Keratinocyte (primary cell): Measurements from ENCODE around the gene UVSSA. TPM values are rescaled to one million over a fixed set of nuclear protein-coding genes. Genes with fewer than 3 reads are reported as not detected.

Source experiments
- DNase-seq: peaks from one replicate; pipeline ENCODE4 v3.0.0-alpha.2; 2011; ENCODE audit warnings: low read depth, missing footprints, low spot score
- FAIRE-seq: peaks from 2 replicates; lab custom pipeline; 2011; peaks lifted over from hg19 to GRCh38; lab: Jason Lieb, UNC
- H2AFZ ChIP-seq: 2 replicates; pipeline ENCODE4 v1.6.0; 2012; ENCODE audit warnings: low read length, control low read depth, inconsistent platforms; ENCODE audit not compliant: control insufficient read depth
- H3K27ac ChIP-seq: 2 replicates; pipeline ENCODE4 v1.5.1; 2011; ENCODE audit warnings: low read length; ENCODE audit not compliant: control insufficient read depth, insufficient read depth
- H3K27me3 ChIP-seq: 3 replicates; pipeline ENCODE4 v1.6.0; 2011; ENCODE audit warnings: low read length; ENCODE audit not compliant: control insufficient read depth, insufficient read depth; ENCODE audit errors: extremely low read depth
- H3K36me3 ChIP-seq, 2 experiments: 2 replicates in 1 of 2; 3 replicates in 1 of 2; pipeline ENCODE4 v1.5.1; 2011; ENCODE audit warnings: low read length in 2 of 2, mild to moderate bottlenecking in 1 of 2; ENCODE audit not compliant: control insufficient read depth in 2 of 2, insufficient read depth in 2 of 2; ENCODE audit errors: extremely low read depth in 1 of 2
- H3K4me1 ChIP-seq: 3 replicates; pipeline ENCODE4 v1.5.1; 2011; ENCODE audit warnings: low read length; ENCODE audit not compliant: control insufficient read depth, insufficient read depth; ENCODE audit errors: extremely low read depth
- H3K4me2 ChIP-seq: 3 replicates; pipeline ENCODE4 v1.6.0; 2011; ENCODE audit warnings: low read depth, low read length; ENCODE audit not compliant: control insufficient read depth, insufficient read depth; ENCODE audit errors: extremely low read depth
- H3K4me3 ChIP-seq, 3 experiments: fragments of 200-600 bp in 1 of 3; sonication (generic) in 1 of 3; 2 replicates in 2 of 3; 3 replicates in 1 of 3; pipeline ENCODE4 v1.5.1; 2011 to 2016; ENCODE audit warnings: low read length in 3 of 3, mild to moderate bottlenecking in 3 of 3, control low read depth in 2 of 3, inconsistent platforms in 1 of 3, low read depth in 1 of 3, mixed read lengths in 1 of 3, mixed run types in 1 of 3, moderate library complexity in 1 of 3; ENCODE audit not compliant: control insufficient read depth in 2 of 3, insufficient read depth in 2 of 3; ENCODE audit errors: extremely low read depth in 1 of 3
- H3K79me2 ChIP-seq: 2 replicates; pipeline ENCODE4 v1.6.0; 2012; ENCODE audit warnings: low read length; ENCODE audit not compliant: control insufficient read depth, insufficient read depth
- H3K9ac ChIP-seq: 3 replicates; pipeline ENCODE4 v1.6.0; 2011; ENCODE audit warnings: low read length; ENCODE audit not compliant: control insufficient read depth, insufficient read depth; ENCODE audit errors: extremely low read depth
- H3K9me1 ChIP-seq: 3 replicates; pipeline ENCODE4 v1.6.0; 2011; ENCODE audit warnings: low read length; ENCODE audit not compliant: control insufficient read depth, insufficient read depth; ENCODE audit errors: extremely low read depth
- H3K9me3 ChIP-seq: 2 replicates; pipeline ENCODE4 v1.5.1; 2012; ENCODE audit warnings: low read depth, low read length; ENCODE audit not compliant: control insufficient read depth
- H4K20me1 ChIP-seq: 3 replicates; pipeline ENCODE4 v1.6.0; 2011; ENCODE audit warnings: low read length; ENCODE audit not compliant: control insufficient read depth, insufficient read depth; ENCODE audit errors: extremely low read depth
- EZH2 ChIP-seq: IDR thresholded peaks from one replicate; pipeline ENCODE4 v1.6.1; 2012; ENCODE audit warnings: inconsistent platforms, mild to moderate bottlenecking, low read length, moderate library complexity
- dilution Hi-C: fragments of 300-500 bp; cut with MboI; formaldehyde crosslinking; loops from one replicate; pipeline ENCODE4 v1.7.0; 2020; ENCODE audit warnings: low sequenced_read_pairs; ENCODE audit not compliant: extremely low pct_ligation_motif_present
- polyA plus RNA-seq, 5 experiments: library from polyadenylated mRNA; depleted of rRNA in 3 of 5; stranded (reverse) in 3 of 5; stranded (forward) in 1 of 5; unstranded in 1 of 5; fragments of >200 nt; gene quantifications; 1 replicate in 1 of 5; 2 replicates in 3 of 5; 3 replicates in 1 of 5; pipeline versions ENCODE4 v1.2.1 to v1.2.3, GENCODE V29; 2011 to 2012; ENCODE audit warnings: missing spikeins in 2 of 5, low read depth in 1 of 5, low replicate concordance in 1 of 5
- TF ChIP-seq, protein P1 (sequence below), 3 experiments: IDR thresholded peaks in 1 of 3; conservative IDR thresholded peaks in 1 of 3; optimal IDR thresholded peaks in 1 of 3; 2 replicates in 2 of 3; 3 replicates in 1 of 3; pipeline versions ENCODE3 to v1.5.1; 2011; ENCODE audit warnings: low read length in 3 of 3, mild to moderate bottlenecking in 3 of 3, moderate library complexity in 2 of 3, control low read depth in 1 of 3, inconsistent platforms in 1 of 3; ENCODE audit not compliant: insufficient read depth in 2 of 3; ENCODE audit errors: extremely low read depth in 1 of 3

The UVSSA gene
- polyA plus RNA-seq, 1 donor (not counting 4 experiments of a cell fraction or from before 2014, with no cell fraction given) = 4.7 TPM

- Histone ChIP-seq H3K79me2 (peaks cover 47% of the 10 kb centered on the region), H2AFZ (no peak overlapping the region), H3K9me1 (no peaks in the 10 kb centered on the region), H3K9ac (no peak overlapping the region), H4K20me1 (no peaks in the 10 kb centered on the region), H3K4me2 (no peak overlapping the region), H3K27ac (no peak overlapping the region), H3K4me3 (no peak overlapping the region), H3K27me3 (no peaks in the 10 kb centered on the region), H3K4me1 (peaks cover 45% of the 10 kb centered on the region), H3K9me3 (peaks cover 2% of the 10 kb centered on the region), H3K36me3 (peaks cover 29 to 34% of the 10 kb centered on the region in 2 experiments)
- no peak for TF ChIP-seq EZH2
- TF ChIP-seq, protein P1, sequence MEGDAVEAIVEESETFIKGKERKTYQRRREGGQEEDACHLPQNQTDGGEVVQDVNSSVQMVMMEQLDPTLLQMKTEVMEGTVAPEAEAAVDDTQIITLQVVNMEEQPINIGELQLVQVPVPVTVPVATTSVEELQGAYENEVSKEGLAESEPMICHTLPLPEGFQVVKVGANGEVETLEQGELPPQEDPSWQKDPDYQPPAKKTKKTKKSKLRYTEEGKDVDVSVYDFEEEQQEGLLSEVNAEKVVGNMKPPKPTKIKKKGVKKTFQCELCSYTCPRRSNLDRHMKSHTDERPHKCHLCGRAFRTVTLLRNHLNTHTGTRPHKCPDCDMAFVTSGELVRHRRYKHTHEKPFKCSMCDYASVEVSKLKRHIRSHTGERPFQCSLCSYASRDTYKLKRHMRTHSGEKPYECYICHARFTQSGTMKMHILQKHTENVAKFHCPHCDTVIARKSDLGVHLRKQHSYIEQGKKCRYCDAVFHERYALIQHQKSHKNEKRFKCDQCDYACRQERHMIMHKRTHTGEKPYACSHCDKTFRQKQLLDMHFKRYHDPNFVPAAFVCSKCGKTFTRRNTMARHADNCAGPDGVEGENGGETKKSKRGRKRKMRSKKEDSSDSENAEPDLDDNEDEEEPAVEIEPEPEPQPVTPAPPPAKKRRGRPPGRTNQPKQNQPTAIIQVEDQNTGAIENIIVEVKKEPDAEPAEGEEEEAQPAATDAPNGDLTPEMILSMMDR (optimal IDR thresholded peaks at IDR 0.05 in 1 of 3, IDR thresholded peaks at IDR 0.05 in 1 of 3, conservative IDR thresholded peaks at IDR 0.05 in 1 of 3; ENCODE audit: extremely low read depth in 1 of 3, insufficient read depth in 2 of 3, low read length in 3 of 3) = no peak
- DNase-seq = no peak
- no peak for FAIRE-seq
- dilution Hi-C loops = no loop called here
Observed at GRCh38 chr4:1326751-1327525, 20.1 kb upstream of the UVSSA start.

DNA sequence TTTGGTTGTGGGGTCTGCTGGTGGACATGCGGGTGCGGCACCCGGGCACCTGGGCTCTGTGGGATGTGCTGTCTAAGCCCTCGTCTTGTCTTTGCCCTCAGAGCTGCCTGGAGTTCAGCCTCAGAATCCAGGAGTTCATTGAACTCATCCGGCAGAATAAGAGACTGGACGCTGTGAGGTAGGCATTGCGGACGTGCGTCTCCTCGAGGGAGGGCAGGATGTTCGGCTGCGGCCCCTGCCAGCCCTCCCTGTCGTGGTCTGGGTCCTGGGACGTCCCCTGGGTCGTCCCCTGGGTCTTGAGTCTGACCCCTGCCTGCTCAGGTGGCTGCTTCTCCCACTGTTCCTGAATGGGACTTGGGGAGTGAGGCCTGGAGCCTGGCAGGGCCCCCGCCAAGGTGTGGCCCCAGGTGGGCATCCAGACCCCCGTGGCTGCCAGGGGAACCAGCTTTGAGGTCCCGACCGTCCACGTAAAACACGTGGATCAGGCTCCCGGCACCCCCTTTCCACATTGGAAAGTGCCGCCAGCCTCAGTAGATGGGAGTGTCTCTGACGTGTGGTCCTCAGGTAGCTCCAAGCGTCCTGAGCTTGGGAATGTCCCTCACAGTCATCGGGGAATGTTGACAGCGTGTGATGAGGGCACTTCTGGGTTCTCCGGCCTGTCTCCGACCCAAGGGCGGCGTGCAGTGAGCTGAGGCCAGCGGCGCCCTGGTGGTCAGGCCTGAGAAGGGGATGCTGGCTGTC, 19.3 kb upstream of the UVSSA start:
- dilution Hi-C loops = no loop called here
- H3K9me3 ChIP-seq = peaks cover 2% of the 10 kb centered on the region
- no peaks in the 10 kb centered on the region for H3K27me3 ChIP-seq
- peaks cover 52% of the 10 kb centered on the region for H3K79me2 ChIP-seq
- peaks cover 38% of the 10 kb centered on the region for H3K4me1 ChIP-seq
- no peak overlapping the region for H3K4me2 ChIP-seq
- no peaks in the 10 kb centered on the region for H4K20me1 ChIP-seq
- peaks cover 30 to 31% of the 10 kb centered on the region in 2 experiments for H3K36me3 ChIP-seq
- no peak for TF ChIP-seq EZH2
- TF ChIP-seq, protein P1 (optimal IDR thresholded peaks at IDR 0.05 in 1 of 3, IDR thresholded peaks at IDR 0.05 in 1 of 3, conservative IDR thresholded peaks at IDR 0.05 in 1 of 3; ENCODE audit: extremely low read depth in 1 of 3, insufficient read depth in 2 of 3, low read length in 3 of 3) = no peak
- H3K9me1 ChIP-seq = no peaks in the 10 kb centered on the region
- no peak overlapping the region for H2AFZ ChIP-seq
- no peak overlapping the region for H3K4me3 ChIP-seq
- FAIRE-seq (no peak), DNase-seq (no peak)
- no peak overlapping the region for H3K9ac ChIP-seq
- H3K27ac ChIP-seq = no peak overlapping the region
